ENCODE data around the gene RNF180. TPM values are rescaled to one million over a fixed set of nuclear protein-coding genes. Genes with fewer than 3 reads are reported as not detected.

Gene RNF180
- total RNA-seq, 1 donor = 10.5 TPM

GRCh38 chr5:64298586-64298985 lies 132.9 kb downstream of the RNF180 start:
- no peaks in the 10 kb centered on the region for H3K27me3 ChIP-seq (ENCODE audit: insufficient read depth, low read length)
- no peak overlapping the region for H3K27ac ChIP-seq (ENCODE audit: low read depth, low read length)
- no peaks in the 10 kb centered on the region for H3K79me2 ChIP-seq (ENCODE audit: insufficient read depth, low read length)
- H3K4me2 ChIP-seq (ENCODE audit: insufficient read depth, low read length) = no peak overlapping the region
- H3K9me3 ChIP-seq (ENCODE audit: low read depth, low read length) = no peaks in the 10 kb centered on the region
- no peaks in the 10 kb centered on the region for H3K36me3 ChIP-seq (ENCODE audit: insufficient read depth, low read length)
- H3K4me3 ChIP-seq (ENCODE audit: insufficient read depth, low read length) = no peak overlapping the region
- H2AFZ ChIP-seq (ENCODE audit: low read length) = no peak overlapping the region
- H4K20me1 ChIP-seq (ENCODE audit: insufficient read depth, low read length) = no peaks in the 10 kb centered on the region
- no peak for TF ChIP-seq CTCF (IDR thresholded peaks at IDR 0.05; ENCODE audit: extremely low read depth, low read depth, low read length)
- no peak for DNase-seq (ENCODE audit: insufficient read length, low spot score, missing footprints)
- H3K4me1 ChIP-seq (ENCODE audit: insufficient read depth, low read length) = no peaks in the 10 kb centered on the region

GRCh38 chr5:64299805-64300204 lies 134.2 kb downstream of the RNF180 start:
- Histone ChIP-seq H3K27ac (ENCODE audit: low read depth, low read length) (no peak overlapping the region), H3K27me3 (ENCODE audit: insufficient read depth, low read length) (no peaks in the 10 kb centered on the region), H3K4me3 (ENCODE audit: insufficient read depth, low read length) (no peak overlapping the region), H2AFZ (ENCODE audit: low read length) (no peak overlapping the region), H3K4me1 (ENCODE audit: insufficient read depth, low read length) (no peaks in the 10 kb centered on the region), H3K36me3 (ENCODE audit: insufficient read depth, low read length) (no peaks in the 10 kb centered on the region), H3K79me2 (ENCODE audit: insufficient read depth, low read length) (no peaks in the 10 kb centered on the region), H4K20me1 (ENCODE audit: insufficient read depth, low read length) (no peaks in the 10 kb centered on the region), H3K9me3 (ENCODE audit: low read depth, low read length) (no peaks in the 10 kb centered on the region), H3K4me2 (ENCODE audit: insufficient read depth, low read length) (no peak overlapping the region)
- no peak for DNase-seq (ENCODE audit: insufficient read length, low spot score, missing footprints)
- TF ChIP-seq CTCF (IDR thresholded peaks at IDR 0.05; ENCODE audit: extremely low read depth, low read depth, low read length) = no peak

GRCh38 chr5:64301566-64301965 lies 135.9 kb downstream of the RNF180 start:
- no peaks in the 10 kb centered on the region for H3K4me1 ChIP-seq (ENCODE audit: insufficient read depth, low read length)
- no peaks in the 10 kb centered on the region for H3K79me2 ChIP-seq (ENCODE audit: insufficient read depth, low read length)
- DNase-seq (ENCODE audit: insufficient read length, low spot score, missing footprints) = no peak
- H3K27me3 ChIP-seq (ENCODE audit: insufficient read depth, low read length) = no peaks in the 10 kb centered on the region
- no peaks in the 10 kb centered on the region for H3K36me3 ChIP-seq (ENCODE audit: insufficient read depth, low read length)
- no peak for TF ChIP-seq CTCF (IDR thresholded peaks at IDR 0.05; ENCODE audit: extremely low read depth, low read depth, low read length)
- H3K27ac ChIP-seq (ENCODE audit: low read depth, low read length) = no peak overlapping the region
- H3K4me2 ChIP-seq (ENCODE audit: insufficient read depth, low read length) = no peak overlapping the region
- no peaks in the 10 kb centered on the region for H4K20me1 ChIP-seq (ENCODE audit: insufficient read depth, low read length)
- no peak overlapping the region for H3K4me3 ChIP-seq (ENCODE audit: insufficient read depth, low read length)
- H3K9me3 ChIP-seq (ENCODE audit: low read depth, low read length) = no peaks in the 10 kb centered on the region
- no peak overlapping the region for H2AFZ ChIP-seq (ENCODE audit: low read length)

- H3K9me3 ChIP-seq (ENCODE audit: low read depth, low read length) = no peaks in the 10 kb centered on the region
- H3K4me1 ChIP-seq (ENCODE audit: insufficient read depth, low read length) = no peaks in the 10 kb centered on the region
- no peak overlapping the region for H3K4me3 ChIP-seq (ENCODE audit: insufficient read depth, low read length)
- H3K36me3 ChIP-seq (ENCODE audit: insufficient read depth, low read length) = no peaks in the 10 kb centered on the region
- H3K27me3 ChIP-seq (ENCODE audit: insufficient read depth, low read length) = no peaks in the 10 kb centered on the region
- no peak overlapping the region for H3K27ac ChIP-seq (ENCODE audit: low read depth, low read length)
- H4K20me1 ChIP-seq (ENCODE audit: insufficient read depth, low read length) = no peaks in the 10 kb centered on the region
- no peak for DNase-seq (ENCODE audit: insufficient read length, low spot score, missing footprints)
- H2AFZ ChIP-seq (ENCODE audit: low read length) = no peak overlapping the region
- H3K79me2 ChIP-seq (ENCODE audit: insufficient read depth, low read length) = no peaks in the 10 kb centered on the region
- no peak for TF ChIP-seq CTCF (IDR thresholded peaks at IDR 0.05; ENCODE audit: extremely low read depth, low read depth, low read length)
- H3K4me2 ChIP-seq (ENCODE audit: insufficient read depth, low read length) = no peak overlapping the region
These were observed 142.5 kb downstream of the RNF180 start for GRCh38 chr5:64308135-64308534.
